Karpas-422 (cell line): ENCODE measurements around the gene PAPPA. TPM values are rescaled to one million over a fixed set of nuclear protein-coding genes. Genes with fewer than 3 reads are reported as not detected.

Source experiments
- DNase-seq: peaks from one replicate; pipeline ENCODE4 v3.0.0-alpha.2; 2015
- H2AFZ ChIP-seq: fragments of 200-600 bp; sonication (generic); 2 replicates; pipeline ENCODE4 v1.6.1; 2014; ENCODE audit warnings: antibody characterized with exemption, low read length, mixed read lengths
- H3K27ac ChIP-seq: fragments of 200-600 bp; sonication (generic); 2 replicates; pipeline ENCODE4 v1.5.1; 2014; ENCODE audit warnings: mild to moderate bottlenecking, low read length, moderate library complexity
- H3K27me3 ChIP-seq: fragments of 200-600 bp; sonication (generic); 2 replicates; pipeline ENCODE4 v1.6.1; 2014; ENCODE audit warnings: low read length, mixed read lengths
- H3K36me3 ChIP-seq: fragments of 200-600 bp; sonication (generic); 2 replicates; pipeline ENCODE4 v1.6.1; 2014; ENCODE audit warnings: low read length, mixed read lengths; ENCODE audit not compliant: insufficient read depth
- H3K4me1 ChIP-seq: fragments of 200-600 bp; sonication (generic); 2 replicates; pipeline ENCODE4 v1.6.1; 2014; ENCODE audit warnings: mild to moderate bottlenecking, low read length, mixed read lengths
- H3K4me2 ChIP-seq: fragments of 200-600 bp; sonication (generic); 2 replicates; pipeline ENCODE4 v1.6.1; 2014; ENCODE audit warnings: low read length, low read depth, mild to moderate bottlenecking; ENCODE audit not compliant: poor library complexity, severe bottlenecking
- H3K4me3 ChIP-seq: fragments of 200-600 bp; sonication (generic); 2 replicates; pipeline ENCODE4 v1.5.1; 2014; ENCODE audit warnings: mild to moderate bottlenecking, antibody characterized with exemption, low read length, mixed read lengths
- H3K79me2 ChIP-seq: fragments of 200-600 bp; sonication (generic); 2 replicates; pipeline ENCODE4 v1.6.1; 2014; ENCODE audit warnings: mild to moderate bottlenecking, low read length, mixed read lengths
- H3K9ac ChIP-seq: fragments of 200-600 bp; sonication (generic); 2 replicates; pipeline ENCODE4 v1.6.0; 2014; ENCODE audit warnings: low read length
- H3K9me2 ChIP-seq: fragments of 200-600 bp; sonication (generic), shearing (Covaris generic); replicated peaks from 2 replicates; pipeline ENCODE4 v1.6.0; 2014; ENCODE audit warnings: mild to moderate bottlenecking, low read length, moderate library complexity; ENCODE audit not compliant: insufficient read depth
- H3K9me3 ChIP-seq: fragments of 300-700, 200-600 bp; sonication (generic); 2 replicates; pipeline ENCODE4 v1.6.1; 2014; ENCODE audit warnings: low read length, mixed read lengths
- H4K20me1 ChIP-seq: fragments of 200-600 bp; sonication (generic); 2 replicates; pipeline ENCODE4 v1.6.1; 2014; ENCODE audit warnings: mild to moderate bottlenecking, antibody characterized with exemption, low read length, low read depth; ENCODE audit not compliant: insufficient read depth
- total RNA-seq: library from RNA; depleted of rRNA; stranded (reverse); fragments of >200 nt; shearing (Covaris generic); gene quantifications from 2 replicates; pipeline ENCODE4 v1.2.3, GENCODE V29; 2014; ENCODE audit warnings: low replicate concordance

PAPPA gene
- total RNA-seq, 1 experiment from 2014 or later: 0.30 TPM

- Histone ChIP-seq H3K36me3 (no peaks in the 10 kb centered on the region), H3K79me2 (no peaks in the 10 kb centered on the region), H4K20me1 (no peaks in the 10 kb centered on the region), H3K4me2 (no peak overlapping the region), H3K4me3 (no peak overlapping the region), H3K9ac (no peak overlapping the region), H2AFZ (no peak overlapping the region), H3K9me3 (no peaks in the 10 kb centered on the region), H3K4me1 (no peaks in the 10 kb centered on the region), H3K27me3 (no peaks in the 10 kb centered on the region), H3K27ac (no peak overlapping the region), H3K9me2 (no peaks in the 10 kb centered on the region)
- no peak for DNase-seq
Measured at GRCh38 chr9:116435706-116436105, 282.1 kb downstream of the PAPPA start.

DNA sequence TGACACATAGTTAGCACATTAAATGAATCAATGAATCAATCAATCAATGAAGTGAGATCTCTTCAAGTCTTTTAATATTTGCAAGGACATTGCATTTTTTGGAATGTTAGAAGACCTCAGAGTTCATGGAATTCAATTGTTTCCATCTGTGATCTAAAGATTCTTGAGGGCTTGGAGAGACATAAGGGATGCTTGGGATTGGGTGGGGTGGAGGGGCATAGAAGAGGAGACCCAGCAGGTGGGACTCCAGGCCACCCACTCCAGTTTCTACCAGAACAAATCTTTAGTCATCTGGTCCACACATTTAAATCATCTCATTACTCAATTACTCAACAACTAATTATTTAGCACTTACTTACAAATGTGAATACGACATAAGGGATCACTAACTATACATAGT is 282.5 kb downstream of the PAPPA start:
- H3K27me3 ChIP-seq: no peaks in the 10 kb centered on the region
- no peaks in the 10 kb centered on the region for H3K9me2 ChIP-seq
- H3K9me3 ChIP-seq: no peaks in the 10 kb centered on the region
- DNase-seq: no peak
- no peak overlapping the region for H3K4me3 ChIP-seq
- H3K9ac ChIP-seq: no peak overlapping the region
- no peak overlapping the region for H3K4me2 ChIP-seq
- no peaks in the 10 kb centered on the region for H3K4me1 ChIP-seq
- no peaks in the 10 kb centered on the region for H3K79me2 ChIP-seq
- H3K36me3 ChIP-seq: no peaks in the 10 kb centered on the region
- H2AFZ ChIP-seq: no peak overlapping the region
- H3K27ac ChIP-seq: no peak overlapping the region
- no peaks in the 10 kb centered on the region for H4K20me1 ChIP-seq

GRCh38 chr9:116437411-116438370 is 284.1 kb downstream of the PAPPA start:
- no peak overlapping the region for H2AFZ ChIP-seq

DNA sequence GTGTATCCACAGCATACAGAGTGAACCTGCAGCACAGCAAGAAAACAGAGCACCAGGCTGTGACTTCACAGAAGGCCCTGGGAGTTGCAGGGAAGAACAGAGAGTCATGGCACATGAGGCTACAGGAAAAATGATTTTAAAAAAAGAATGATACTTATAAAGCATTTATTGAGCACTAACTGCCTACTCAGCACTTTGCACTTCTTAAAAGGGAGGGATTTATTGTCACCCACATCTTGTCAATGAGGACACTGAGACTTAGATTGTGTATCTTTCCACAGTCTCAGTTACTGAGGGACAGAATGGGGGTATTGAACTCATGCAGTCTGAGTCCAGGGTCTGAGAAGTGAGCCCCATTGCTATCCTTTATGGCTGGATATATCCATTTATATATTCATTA is 288.9 kb downstream of the PAPPA start:
- Histone ChIP-seq H3K9me3 (no peaks in the 10 kb centered on the region), H3K79me2 (no peaks in the 10 kb centered on the region), H3K9me2 (no peaks in the 10 kb centered on the region), H3K27ac (no peak overlapping the region), H3K9ac (no peak overlapping the region), H3K4me2 (no peak overlapping the region), H3K4me1 (no peaks in the 10 kb centered on the region), H3K4me3 (no peak overlapping the region), H3K36me3 (no peaks in the 10 kb centered on the region), H4K20me1 (no peaks in the 10 kb centered on the region), H3K27me3 (no peaks in the 10 kb centered on the region), H2AFZ (no peak overlapping the region)
- no peak for DNase-seq

More at GRCh38 chr9:116437411-116438370, 284.1 kb downstream of the PAPPA start:
- no peak overlapping the region for H3K4me3 ChIP-seq
- H3K9me3 ChIP-seq: no peaks in the 10 kb centered on the region
- no peaks in the 10 kb centered on the region for H3K36me3 ChIP-seq
- no peak for DNase-seq
- H3K4me2 ChIP-seq: no peak overlapping the region
- H3K4me1 ChIP-seq: no peaks in the 10 kb centered on the region
- no peaks in the 10 kb centered on the region for H3K79me2 ChIP-seq
- H4K20me1 ChIP-seq: no peaks in the 10 kb centered on the region
- H3K9ac ChIP-seq: no peak overlapping the region
- H3K9me2 ChIP-seq: no peaks in the 10 kb centered on the region
- H3K27me3 ChIP-seq: no peaks in the 10 kb centered on the region
- no peak overlapping the region for H3K27ac ChIP-seq

DNA sequence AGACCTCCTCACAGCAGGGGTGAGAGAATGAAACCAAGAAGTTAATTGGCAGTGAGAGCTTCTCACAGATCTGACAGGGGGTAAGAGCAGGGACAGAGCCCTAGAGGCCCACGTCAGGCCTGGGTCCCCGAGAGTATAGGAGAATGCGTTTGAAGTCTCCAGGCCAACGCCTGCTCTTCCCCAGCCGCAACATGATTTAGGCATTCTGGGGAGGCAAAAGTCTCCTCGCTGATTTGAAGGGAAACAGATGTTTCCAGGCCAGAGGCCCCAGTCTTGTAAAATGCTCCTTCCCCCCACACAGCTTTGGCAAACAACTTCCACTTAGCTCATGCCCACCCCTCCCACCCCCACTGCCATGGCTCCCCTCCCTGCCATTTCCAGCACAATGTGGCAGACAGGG is 294.3 kb downstream of the PAPPA start:
- Histone ChIP-seq H3K4me2 (no peak overlapping the region), H3K4me1 (no peaks in the 10 kb centered on the region), H3K9ac (no peak overlapping the region), H3K27me3 (no peaks in the 10 kb centered on the region), H3K36me3 (no peaks in the 10 kb centered on the region), H4K20me1 (no peaks in the 10 kb centered on the region), H2AFZ (no peak overlapping the region), H3K27ac (no peak overlapping the region), H3K79me2 (no peaks in the 10 kb centered on the region), H3K9me3 (no peaks in the 10 kb centered on the region), H3K9me2 (no peaks in the 10 kb centered on the region), H3K4me3 (no peak overlapping the region)
- no peak for DNase-seq

GRCh38 chr9:116448431-116448830 is 294.8 kb downstream of the PAPPA start:
- no peak overlapping the region for H3K4me2 ChIP-seq
- DNase-seq: no peak
- no peaks in the 10 kb centered on the region for H3K4me1 ChIP-seq
- H4K20me1 ChIP-seq: no peaks in the 10 kb centered on the region
- no peak overlapping the region for H3K4me3 ChIP-seq
- no peak overlapping the region for H3K9ac ChIP-seq
- H3K9me3 ChIP-seq: no peaks in the 10 kb centered on the region
- no peaks in the 10 kb centered on the region for H3K9me2 ChIP-seq
- H3K27ac ChIP-seq: no peak overlapping the region
- H3K79me2 ChIP-seq: no peaks in the 10 kb centered on the region
- no peaks in the 10 kb centered on the region for H3K27me3 ChIP-seq
- no peaks in the 10 kb centered on the region for H3K36me3 ChIP-seq
- H2AFZ ChIP-seq: no peak overlapping the region

DNA sequence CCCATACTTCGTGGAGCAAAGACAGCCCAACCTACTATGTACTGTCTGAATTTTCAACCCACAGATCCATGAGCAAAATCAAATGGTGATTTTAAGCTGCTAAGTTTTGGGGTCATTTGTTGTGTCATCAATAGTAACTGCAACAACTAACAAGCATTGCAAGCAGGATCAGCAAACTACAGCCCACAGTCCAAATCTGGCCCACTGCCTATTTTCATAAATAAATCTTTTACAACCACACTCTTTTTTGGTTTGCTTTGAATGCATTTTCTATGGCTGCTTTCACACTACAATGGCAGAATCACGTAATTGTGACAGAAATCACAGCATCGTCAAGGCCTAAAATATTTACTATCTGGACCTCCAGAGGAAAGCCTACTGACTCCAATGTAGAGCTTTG is 296.4 kb downstream of the PAPPA start:
- H3K9me3 ChIP-seq: no peaks in the 10 kb centered on the region
- no peak overlapping the region for H3K4me2 ChIP-seq
- no peak for DNase-seq

GRCh38 chr9:116450378-116451139 is 297.0 kb downstream of the PAPPA start:
- H3K4me1 ChIP-seq: no peaks in the 10 kb centered on the region
- no peak overlapping the region for H3K4me2 ChIP-seq
- no peak overlapping the region for H2AFZ ChIP-seq
- no peaks in the 10 kb centered on the region for H3K36me3 ChIP-seq
- H3K4me3 ChIP-seq: no peak overlapping the region
- H3K27me3 ChIP-seq: no peaks in the 10 kb centered on the region
- no peak overlapping the region for H3K27ac ChIP-seq
- no peaks in the 10 kb centered on the region for H4K20me1 ChIP-seq
- no peaks in the 10 kb centered on the region for H3K9me3 ChIP-seq
- no peaks in the 10 kb centered on the region for H3K79me2 ChIP-seq
- H3K9me2 ChIP-seq: no peaks in the 10 kb centered on the region
- H3K9ac ChIP-seq: no peak overlapping the region
- no peak for DNase-seq

More for the DNA sequence above, 296.4 kb downstream of the PAPPA start:
- H3K27ac ChIP-seq: no peak overlapping the region
- no peak overlapping the region for H2AFZ ChIP-seq
- no peaks in the 10 kb centered on the region for H3K9me2 ChIP-seq
- no peaks in the 10 kb centered on the region for H3K36me3 ChIP-seq
- H3K4me3 ChIP-seq: no peak overlapping the region
- no peaks in the 10 kb centered on the region for H3K4me1 ChIP-seq
- no peaks in the 10 kb centered on the region for H4K20me1 ChIP-seq
- H3K79me2 ChIP-seq: no peaks in the 10 kb centered on the region
- no peak overlapping the region for H3K9ac ChIP-seq
- H3K27me3 ChIP-seq: no peaks in the 10 kb centered on the region
